Activated naive CD4-positive, alpha-beta T cell treated with anti-CD3 and anti-CD28 coated beads for 36 hours (primary cell): Measurements from ENCODE around the gene CCNG1. TPM values are rescaled to one million over a fixed set of nuclear protein-coding genes. Genes with fewer than 3 reads are reported as not detected.

Source experiments
- CTCF ChIA-PET: fragments of 350-600 bp; sonication (Branson Sonifier 250); formaldehyde crosslinking; loops from one replicate; lab custom pipeline; 2021; ENCODE audit warnings: antibody characterized with exemption; lab: Charles Lee
- DNase-seq: peaks from one replicate; pipeline ENCODE4 v3.0.0-alpha.2; 2020
- H3K27ac Mint-ChIP-seq: one replicate; pipeline ENCODE4 v1.8.0; 2021; ENCODE audit warnings: mild to moderate bottlenecking, mixed read lengths
- H3K27me3 Mint-ChIP-seq: one replicate; pipeline ENCODE4 v1.8.0; 2021; ENCODE audit warnings: low read depth, mixed read lengths
- H3K36me3 Mint-ChIP-seq: one replicate; pipeline ENCODE4 v1.8.0; 2021; ENCODE audit warnings: low read depth, mixed read lengths
- H3K4me1 Mint-ChIP-seq: one replicate; pipeline ENCODE4 v1.8.0; 2021; ENCODE audit warnings: low read depth, mixed read lengths
- H3K4me3 Mint-ChIP-seq: one replicate; pipeline ENCODE4 v1.8.0; 2021; ENCODE audit warnings: mild to moderate bottlenecking, moderate library complexity, mixed read lengths
- H3K9me3 Mint-ChIP-seq: one replicate; pipeline ENCODE4 v1.8.0; 2021; ENCODE audit warnings: mixed read lengths
- intact Hi-C: fragments of 100-400 bp; cut with micrococcal nuclease; formaldehyde crosslinking; loops from one replicate; pipeline ENCODE4 v1.15.1; 2023
- total RNA-seq, 2 experiments: library from RNA; stranded (reverse); gene quantifications; one replicate each; pipeline ENCODE4 v1.2.3, GENCODE V29; 2021

Gene CCNG1
- total RNA-seq, 2 experiments from 2014 or later = 213 to 227 TPM

DNA sequence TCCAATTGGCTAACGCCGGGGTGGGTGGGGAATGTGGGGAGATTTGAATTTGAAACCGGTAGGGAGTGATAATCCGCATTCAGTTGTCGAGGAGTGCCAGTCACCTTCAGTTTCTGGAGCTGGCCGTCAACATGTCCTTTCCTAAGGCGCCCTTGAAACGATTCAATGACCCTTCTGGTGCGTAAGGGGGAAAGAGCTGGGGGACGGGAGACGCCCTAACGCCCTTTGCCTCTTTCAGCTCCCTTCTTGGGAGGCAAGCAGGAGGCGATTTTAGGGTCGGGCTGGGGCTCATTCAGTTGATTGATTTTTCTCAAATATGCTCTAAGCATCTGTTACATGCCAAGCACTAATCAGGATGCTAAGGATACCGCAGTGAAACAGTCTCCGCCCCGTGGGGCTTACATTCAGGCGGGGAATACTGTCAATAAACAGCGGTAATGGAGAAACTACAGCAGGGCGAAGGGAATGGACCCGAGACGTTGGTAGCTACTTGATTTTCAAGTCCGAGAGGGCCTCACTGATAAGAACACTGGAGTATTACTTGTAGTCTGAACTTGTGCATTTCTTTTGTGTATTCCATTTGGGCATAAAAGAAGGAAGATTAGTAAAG, 23.3 kb downstream of the CCNG1 start, which contains the start of gene HMMR:
Gene HMMR (plus strand): TSS at position 71 of the 610 bp plus-strand sequence. CDS start 61 bp downstream, at position 132.
- H3K36me3 Mint-ChIP-seq = peaks cover 36% of the 10 kb centered on the region
- peak within 1 kb of the TSS; percentile 94 for H3K4me3 Mint-ChIP-seq
- no peaks in the 10 kb centered on the region for H3K27me3 Mint-ChIP-seq
- H3K9me3 Mint-ChIP-seq = no peaks in the 10 kb centered on the region
- CTCF ChIA-PET = interaction anchor here (0.6 to 3.1 kb wide), 12 partner anchors 8 to 50 kb away, joined by 3 to 18 read pairs (median 4); partner anchors contain the start of gene MAT2B
- intact Hi-C loops = loop anchor here (1.0 kb wide), 2 partner anchors 23 to 45 kb away; partner anchors contain the start of genes CCNG1 and MAT2B
- H3K4me1 Mint-ChIP-seq = peaks cover 26% of the 10 kb centered on the region
- no peak for DNase-seq
- peak within 1 kb of the TSS; percentile 100 for H3K27ac Mint-ChIP-seq

DNA sequence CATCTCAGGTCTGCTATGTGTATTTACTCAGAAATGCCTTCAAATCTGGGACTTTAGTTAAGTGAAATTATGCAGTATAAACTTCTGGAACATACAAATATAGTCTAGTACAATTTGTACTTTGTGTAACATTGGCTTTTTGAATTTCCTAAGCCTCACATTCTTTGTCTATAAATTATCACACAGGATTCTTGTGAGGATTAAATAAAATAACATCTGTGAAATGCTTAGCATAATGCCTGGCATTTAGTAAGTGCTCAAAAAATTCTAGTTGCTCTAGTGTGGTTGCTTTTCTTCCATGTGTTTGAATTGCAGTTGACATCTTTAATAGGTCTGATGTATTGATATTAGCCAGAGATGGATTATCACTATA, 25.7 kb downstream of the CCNG1 start:
- H3K4me1 Mint-ChIP-seq = peaks cover 9% of the 10 kb centered on the region
- intact Hi-C loops = no loop called here
- CTCF ChIA-PET = interaction anchor here (1.1 to 1.2 kb wide), 2 partner anchors 10 to 25 kb away, joined by 3 to 5 read pairs; partner anchors contain the start of gene CCNG1
- H3K9me3 Mint-ChIP-seq = no peaks in the 10 kb centered on the region
- no peaks in the 10 kb centered on the region for H3K27me3 Mint-ChIP-seq
- DNase-seq = no peak
- no peak overlapping the region for H3K27ac Mint-ChIP-seq
- H3K4me3 Mint-ChIP-seq = no peak overlapping the region
- H3K36me3 Mint-ChIP-seq = peaks cover 30% of the 10 kb centered on the region

DNA sequence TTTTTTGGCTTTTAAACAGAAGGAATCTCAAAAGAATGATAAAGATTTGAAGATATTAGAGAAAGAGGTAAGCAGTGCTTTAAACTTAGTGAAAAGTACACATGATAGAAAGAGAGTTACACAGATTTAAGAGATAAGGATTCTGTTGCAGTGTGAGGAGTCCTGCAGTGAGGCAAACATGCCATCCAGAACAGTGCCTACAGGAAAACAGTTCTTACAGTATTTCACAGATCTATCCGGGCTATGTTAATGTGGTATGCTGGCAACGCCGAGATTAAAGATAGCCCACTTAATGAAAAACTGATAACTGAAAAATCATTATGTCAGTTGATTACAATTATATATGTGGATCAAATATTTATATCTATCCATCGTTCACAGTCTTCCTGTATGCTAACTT, 30.3 kb downstream of the CCNG1 start:
- H3K4me3 Mint-ChIP-seq = no peak overlapping the region
- H3K4me1 Mint-ChIP-seq = peaks cover 4% of the 10 kb centered on the region
- H3K27ac Mint-ChIP-seq = no peak overlapping the region
- H3K36me3 Mint-ChIP-seq = peaks cover 40% of the 10 kb centered on the region
- DNase-seq = no peak
- CTCF ChIA-PET = no interaction called here
- H3K9me3 Mint-ChIP-seq = no peaks in the 10 kb centered on the region
- intact Hi-C loops = no loop called here
- H3K27me3 Mint-ChIP-seq = no peaks in the 10 kb centered on the region

DNA sequence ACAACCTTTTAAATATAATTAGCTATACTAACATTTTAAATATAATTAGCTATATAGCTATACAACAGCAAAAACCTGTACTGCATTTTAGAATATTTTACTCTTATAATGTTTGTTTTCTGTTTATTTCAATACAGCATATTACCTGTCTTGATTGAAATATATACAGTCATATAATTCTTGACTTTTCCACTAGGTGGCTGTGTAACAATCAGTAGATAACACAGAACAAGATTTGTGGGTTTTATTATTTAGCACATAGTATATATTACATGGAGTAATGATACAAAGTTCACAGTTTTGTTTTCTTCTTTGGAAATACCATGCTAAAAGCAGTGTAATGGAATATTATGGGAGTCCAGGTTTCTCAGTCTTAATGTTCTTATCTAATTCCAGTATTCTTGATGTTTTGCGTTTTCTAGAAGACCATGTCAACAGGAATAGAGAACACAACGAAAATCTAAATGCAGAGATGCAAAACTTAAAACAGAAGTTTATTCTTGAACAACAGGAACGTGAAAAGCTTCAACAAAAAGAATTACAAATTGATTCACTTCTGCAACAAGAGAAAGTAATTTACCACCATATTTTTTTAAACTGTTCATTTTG, 36.3 kb downstream of the CCNG1 start:
- Mint-ChIP-seq H3K36me3 (peaks cover 48% of the 10 kb centered on the region), H3K27me3 (no peaks in the 10 kb centered on the region), H3K4me3 (no peak overlapping the region), H3K4me1 (peaks cover 2% of the 10 kb centered on the region), H3K9me3 (no peaks in the 10 kb centered on the region), H3K27ac (no peak overlapping the region)
- CTCF ChIA-PET = interaction anchor here (0.6 to 1.5 kb wide), 8 partner anchors 11 to 1104 kb away, joined by 3 to 5 read pairs (median 3); no protein-coding TSS in a partner anchor
- intact Hi-C loops = loop anchor here (1.0 kb wide), 1 partner anchor 30 kb away; no protein-coding TSS in a partner anchor
- DNase-seq = no peak

DNA sequence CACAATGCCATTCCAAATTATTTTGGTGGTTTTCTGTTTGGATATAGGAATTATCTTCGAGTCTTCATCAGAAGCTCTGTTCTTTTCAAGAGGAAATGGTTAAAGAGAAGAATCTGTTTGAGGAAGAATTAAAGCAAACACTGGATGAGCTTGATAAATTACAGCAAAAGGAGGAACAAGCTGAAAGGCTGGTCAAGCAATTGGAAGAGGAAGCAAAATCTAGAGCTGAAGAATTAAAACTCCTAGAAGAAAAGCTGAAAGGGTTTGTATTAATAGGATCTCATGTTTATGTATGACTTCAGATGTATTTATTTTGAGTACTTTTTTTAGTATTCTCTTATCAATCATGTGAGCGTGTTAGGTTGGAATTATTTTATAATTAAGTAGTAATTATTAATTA, 38.0 kb downstream of the CCNG1 start:
- no peak for DNase-seq
- Mint-ChIP-seq H3K36me3 (peaks cover 42% of the 10 kb centered on the region), H3K4me1 (peaks cover 7% of the 10 kb centered on the region), H3K9me3 (no peaks in the 10 kb centered on the region), H3K4me3 (no peak overlapping the region), H3K27me3 (no peaks in the 10 kb centered on the region), H3K27ac (no peak overlapping the region)
- intact Hi-C loops = no loop called here
- CTCF ChIA-PET = interaction anchor here (1.1 kb wide), 1 partner anchor 11 kb away, joined by 3 read pairs; no protein-coding TSS in a partner anchor

DNA sequence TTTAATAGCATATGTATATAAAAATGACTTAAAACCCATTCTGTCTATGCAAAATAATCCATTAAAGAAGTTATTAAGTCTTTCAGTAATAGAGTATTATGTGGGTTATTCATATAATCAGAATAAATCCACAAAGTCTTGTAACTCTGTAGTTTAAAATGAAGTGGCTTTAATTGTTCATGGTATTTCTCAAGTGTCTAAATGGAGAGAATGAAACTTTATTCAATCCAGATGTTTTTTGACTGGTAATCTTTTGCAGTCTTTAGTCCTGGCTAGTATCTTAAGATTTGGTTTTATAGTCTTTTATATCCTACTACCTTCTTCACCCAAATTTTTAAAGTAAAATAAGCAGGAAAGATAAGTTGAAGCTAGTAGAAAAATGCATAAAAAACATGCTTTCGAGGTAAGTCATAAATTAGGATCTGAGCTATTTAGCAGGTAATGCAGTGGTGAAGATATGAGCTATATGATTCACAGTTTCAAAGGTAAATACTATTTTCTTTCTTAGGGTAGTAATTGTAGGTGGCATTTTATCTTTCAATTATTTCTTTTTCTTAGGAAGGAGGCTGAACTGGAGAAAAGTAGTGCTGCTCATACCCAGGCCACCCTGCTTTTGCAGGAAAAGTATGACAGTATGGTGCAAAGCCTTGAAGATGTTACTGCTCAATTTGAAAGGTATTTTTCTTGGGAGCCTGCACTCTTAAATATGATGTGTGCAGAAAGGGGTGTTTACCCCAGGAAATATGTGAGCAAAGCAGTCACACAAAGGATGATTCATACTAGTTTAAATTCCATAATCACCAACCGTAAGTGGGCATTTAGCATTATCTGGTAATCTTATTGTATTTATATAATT, 41.0 kb downstream of the CCNG1 start:
- no peak for DNase-seq
- peaks cover 38% of the 10 kb centered on the region for H3K36me3 Mint-ChIP-seq
- CTCF ChIA-PET = no interaction called here
- no peaks in the 10 kb centered on the region for H3K9me3 Mint-ChIP-seq
- no peak overlapping the region for H3K4me3 Mint-ChIP-seq
- intact Hi-C loops = no loop called here
- no peaks in the 10 kb centered on the region for H3K27me3 Mint-ChIP-seq
- H3K27ac Mint-ChIP-seq = no peak overlapping the region
- H3K4me1 Mint-ChIP-seq = peaks cover 9% of the 10 kb centered on the region

DNA sequence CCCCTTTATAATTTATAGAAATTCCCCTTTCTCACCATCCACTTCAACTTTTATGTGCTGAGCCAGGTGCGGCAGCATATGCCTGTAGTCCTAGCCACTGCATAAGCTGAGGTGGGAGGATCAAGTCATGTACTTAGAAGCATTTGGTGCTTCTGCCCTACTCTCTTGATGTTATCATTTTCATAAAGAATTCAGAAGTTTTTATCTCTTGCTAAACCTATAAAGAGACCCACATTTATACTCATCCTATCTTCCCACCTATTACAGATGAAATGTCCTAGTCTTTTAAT, 41.5 kb downstream of the CCNG1 start:
- intact Hi-C loops = no loop called here
- Mint-ChIP-seq H3K9me3 (no peaks in the 10 kb centered on the region), H3K36me3 (peaks cover 35% of the 10 kb centered on the region), H3K27me3 (no peaks in the 10 kb centered on the region), H3K4me1 (peaks cover 9% of the 10 kb centered on the region), H3K4me3 (no peak overlapping the region), H3K27ac (no peak overlapping the region)
- DNase-seq = no peak
- CTCF ChIA-PET = no interaction called here

DNA sequence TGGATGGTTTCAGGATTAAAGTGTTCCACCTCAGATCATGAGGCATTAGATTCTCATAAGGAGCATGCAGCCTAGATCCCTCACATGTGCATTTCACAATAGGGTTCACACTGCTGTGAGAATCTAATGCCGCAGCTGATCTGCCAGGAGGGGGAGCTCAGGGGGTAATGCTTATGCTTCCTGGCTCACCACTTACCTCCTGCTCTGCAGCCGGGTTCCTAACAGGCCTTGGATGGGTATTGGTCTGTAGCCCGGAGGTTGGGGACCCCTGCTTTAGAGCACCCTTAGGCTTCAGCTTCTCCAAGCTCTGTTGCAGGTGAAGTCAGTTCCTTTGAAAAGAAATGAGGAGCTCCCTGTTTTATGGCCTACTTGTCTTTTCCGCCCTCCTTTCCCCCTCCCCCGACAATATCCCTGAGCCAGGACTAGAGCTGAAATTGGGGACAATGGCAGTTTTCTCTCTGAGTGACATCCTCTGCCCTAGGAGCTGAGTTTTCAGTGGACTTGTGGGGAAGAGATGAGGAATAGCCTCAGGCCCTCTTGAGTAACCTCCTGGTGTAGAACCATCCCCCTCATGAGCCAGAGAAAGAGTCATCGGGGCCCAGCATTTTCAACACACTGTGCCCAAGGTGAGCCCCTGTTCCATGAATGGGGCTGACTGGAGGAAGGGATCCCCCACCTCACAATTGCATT, 51.8 kb downstream of the CCNG1 start:
- intact Hi-C loops = no loop called here

DNA sequence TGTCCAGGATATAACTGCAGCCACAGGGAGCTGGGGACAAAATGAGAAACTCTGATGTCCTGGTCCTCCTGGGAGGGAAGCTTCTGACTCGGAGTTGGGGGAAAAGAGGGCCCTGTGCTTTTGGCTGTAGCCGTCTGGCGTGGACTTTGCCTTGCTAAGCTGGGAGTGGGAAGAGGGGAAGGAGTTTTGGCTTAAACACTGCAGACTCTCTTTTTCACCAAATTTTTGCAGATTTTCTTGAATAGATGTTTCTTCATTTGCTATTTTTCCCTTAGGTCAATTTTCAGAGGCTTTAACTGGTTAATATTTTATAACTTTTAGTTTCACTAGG, 52.3 kb downstream of the CCNG1 start:
- H3K36me3 Mint-ChIP-seq = peaks cover 21% of the 10 kb centered on the region
- CTCF ChIA-PET = interaction anchor here (1.1 to 1.5 kb wide), 2 partner anchors 17 to 28 kb away, joined by 5 read pairs; no protein-coding TSS in a partner anchor
- intact Hi-C loops = no loop called here
- H3K4me3 Mint-ChIP-seq = no peak overlapping the region
- no peaks in the 10 kb centered on the region for H3K27me3 Mint-ChIP-seq
- no peak overlapping the region for H3K27ac Mint-ChIP-seq
- no peaks in the 10 kb centered on the region for H3K4me1 Mint-ChIP-seq
- H3K9me3 Mint-ChIP-seq = no peaks in the 10 kb centered on the region
- DNase-seq = no peak

More for the DNA sequence above, 51.8 kb downstream of the CCNG1 start:
- H3K27me3 Mint-ChIP-seq = no peaks in the 10 kb centered on the region
- H3K9me3 Mint-ChIP-seq = no peaks in the 10 kb centered on the region
- no peak overlapping the region for H3K27ac Mint-ChIP-seq
- H3K4me1 Mint-ChIP-seq = no peaks in the 10 kb centered on the region
- H3K36me3 Mint-ChIP-seq = peaks cover 24% of the 10 kb centered on the region
- no peak for DNase-seq
- no peak overlapping the region for H3K4me3 Mint-ChIP-seq
- CTCF ChIA-PET = interaction anchor here (0.9 to 1.5 kb wide), 4 partner anchors 13 to 28 kb away, joined by 3 to 5 read pairs (median 4); no protein-coding TSS in a partner anchor

Other genes with a start within 250 kb of the CCNG1 start
- gene NUDCD2, start 22.5 kb downstream of the CCNG1 start, total RNA-seq = 10 to 100 TPM; 51.5 to 55.5 TPM
- gene HMMR, start 23.0 kb downstream of the CCNG1 start, total RNA-seq = 10 to 100 TPM; 91.8 to 99.8 TPM
- gene MAT2B, start 68.0 kb downstream of the CCNG1 start, total RNA-seq = 10 to 100 TPM; 87.6 to 88.7 TPM